Esophagus squamous epithelium (tissue), 4 donors: ENCODE data around the gene CHRNB4.

Source experiments
- CTCF ChIP-seq, 6 experiments: fragments of 450-650 bp in 4 of 6; fragments of 200-600 bp in 2 of 6; sonication (generic) in 2 of 6; IDR thresholded peaks; one replicate each; pipeline ENCODE4 v1.5.1; 2016 to 2019; ENCODE audit warnings: antibody characterized with exemption in 6 of 6, mild to moderate bottlenecking in 4 of 6, moderate library complexity in 4 of 6
- POLR2A ChIP-seq, 4 donors: fragments of 450-650 bp; IDR thresholded peaks; one replicate each; pipeline ENCODE4 v1.6.1; 2017; ENCODE audit warnings: antibody characterized with exemption in 4 of 4, mild to moderate bottlenecking in 4 of 4, moderate library complexity in 3 of 4

GRCh38 chr15:78682693-78683410, 41.8 kb upstream of the CHRNB4 start:
- TF ChIP-seq CTCF (IDR thresholded peaks at IDR 0.05) (no peak), POLR2A (IDR thresholded peaks at IDR 0.05) (no peak)
